Measurements from ENCODE around the gene CD6. TPM values are rescaled to one million over a fixed set of nuclear protein-coding genes. Genes with fewer than 3 reads are reported as not detected.

Gene CD6
- total RNA-seq, 3 donors from 2014 or later (not counting 1 experiment from before 2014, with no cell fraction given), result 18.9 to 111 (median 85.6) TPM

DNA sequence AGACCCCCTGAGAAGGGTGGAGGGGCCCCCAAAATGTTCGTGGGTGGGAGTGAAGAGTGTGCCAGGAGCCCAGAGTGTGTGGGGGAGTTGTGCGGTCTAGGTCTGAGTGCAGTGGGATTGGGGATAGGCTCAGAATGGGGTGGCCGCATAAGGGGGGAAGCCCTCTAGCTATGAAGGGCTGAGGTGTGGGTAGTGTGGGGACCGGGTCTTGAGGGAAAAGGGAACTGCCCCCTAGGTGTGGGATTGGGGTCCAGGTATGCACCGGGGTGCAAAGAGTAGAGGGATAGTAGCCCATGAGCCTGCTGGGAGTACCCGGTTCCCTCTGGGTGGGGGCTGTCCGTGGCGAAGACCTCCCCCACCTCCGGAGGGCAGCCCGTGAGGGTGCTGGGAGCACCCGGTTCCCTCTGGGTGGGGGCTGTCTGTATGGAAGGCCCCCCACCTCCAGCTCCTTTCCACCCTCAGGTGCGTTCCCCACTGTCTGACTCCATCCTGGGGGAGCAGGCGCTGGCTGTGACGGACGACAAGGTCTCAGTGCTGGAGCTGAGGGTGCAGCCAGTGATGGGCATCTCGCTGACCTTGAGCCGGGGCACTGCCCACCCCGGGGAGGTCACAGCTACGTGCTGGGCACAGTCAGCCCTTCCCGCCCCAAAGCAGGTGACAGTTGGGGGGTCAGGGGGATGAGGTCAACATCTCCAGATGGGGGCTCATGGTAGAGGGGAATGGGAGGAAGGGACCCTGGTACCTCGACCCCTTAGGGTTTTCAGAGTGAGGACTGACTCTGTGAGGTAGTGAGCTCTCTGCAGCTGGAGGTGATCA, 36.5 kb upstream of the CD6 start:
- Mint-ChIP-seq H3K36me3 (no peaks in the 10 kb centered on the region), H3K27me3 (ENCODE audit: low read depth in 2 of 2) (peaks cover 0 to 10% of the 10 kb centered on the region in 2 donors), H3K27ac (no peak overlapping the region), H3K9me3 (no peaks in the 10 kb centered on the region), H3K4me1 (no peaks in the 10 kb centered on the region), H3K4me3 (no peak overlapping the region)
- 87% methylated on average over 21 of the region's 21 CpGs for WGBS (ENCODE audit: insufficient coverage)
- Histone ChIP-seq H3K27ac (ENCODE audit: low read length) (no peak overlapping the region), H3K4me1 (ENCODE audit: control insufficient read depth, insufficient read depth, low read length) (peaks cover 4% of the 10 kb centered on the region), H3K9me3 (ENCODE audit: control insufficient read depth, insufficient read depth, low read length) (no peaks in the 10 kb centered on the region), H3K4me3 (ENCODE audit: low read length) (no peak overlapping the region), H3K27me3 (ENCODE audit: control insufficient read depth, insufficient read depth, low read length) (no peaks in the 10 kb centered on the region), H3K36me3 (ENCODE audit: control insufficient read depth, insufficient read depth, low read length) (no peaks in the 10 kb centered on the region)
- TF ChIP-seq, protein P1, sequence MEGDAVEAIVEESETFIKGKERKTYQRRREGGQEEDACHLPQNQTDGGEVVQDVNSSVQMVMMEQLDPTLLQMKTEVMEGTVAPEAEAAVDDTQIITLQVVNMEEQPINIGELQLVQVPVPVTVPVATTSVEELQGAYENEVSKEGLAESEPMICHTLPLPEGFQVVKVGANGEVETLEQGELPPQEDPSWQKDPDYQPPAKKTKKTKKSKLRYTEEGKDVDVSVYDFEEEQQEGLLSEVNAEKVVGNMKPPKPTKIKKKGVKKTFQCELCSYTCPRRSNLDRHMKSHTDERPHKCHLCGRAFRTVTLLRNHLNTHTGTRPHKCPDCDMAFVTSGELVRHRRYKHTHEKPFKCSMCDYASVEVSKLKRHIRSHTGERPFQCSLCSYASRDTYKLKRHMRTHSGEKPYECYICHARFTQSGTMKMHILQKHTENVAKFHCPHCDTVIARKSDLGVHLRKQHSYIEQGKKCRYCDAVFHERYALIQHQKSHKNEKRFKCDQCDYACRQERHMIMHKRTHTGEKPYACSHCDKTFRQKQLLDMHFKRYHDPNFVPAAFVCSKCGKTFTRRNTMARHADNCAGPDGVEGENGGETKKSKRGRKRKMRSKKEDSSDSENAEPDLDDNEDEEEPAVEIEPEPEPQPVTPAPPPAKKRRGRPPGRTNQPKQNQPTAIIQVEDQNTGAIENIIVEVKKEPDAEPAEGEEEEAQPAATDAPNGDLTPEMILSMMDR (IDR thresholded peaks at IDR 0.05), result no peak
- intact Hi-C loops (cut with micrococcal nuclease), result no loop called here
- DNase-seq (no peak), ATAC-seq (no peak)

DNA sequence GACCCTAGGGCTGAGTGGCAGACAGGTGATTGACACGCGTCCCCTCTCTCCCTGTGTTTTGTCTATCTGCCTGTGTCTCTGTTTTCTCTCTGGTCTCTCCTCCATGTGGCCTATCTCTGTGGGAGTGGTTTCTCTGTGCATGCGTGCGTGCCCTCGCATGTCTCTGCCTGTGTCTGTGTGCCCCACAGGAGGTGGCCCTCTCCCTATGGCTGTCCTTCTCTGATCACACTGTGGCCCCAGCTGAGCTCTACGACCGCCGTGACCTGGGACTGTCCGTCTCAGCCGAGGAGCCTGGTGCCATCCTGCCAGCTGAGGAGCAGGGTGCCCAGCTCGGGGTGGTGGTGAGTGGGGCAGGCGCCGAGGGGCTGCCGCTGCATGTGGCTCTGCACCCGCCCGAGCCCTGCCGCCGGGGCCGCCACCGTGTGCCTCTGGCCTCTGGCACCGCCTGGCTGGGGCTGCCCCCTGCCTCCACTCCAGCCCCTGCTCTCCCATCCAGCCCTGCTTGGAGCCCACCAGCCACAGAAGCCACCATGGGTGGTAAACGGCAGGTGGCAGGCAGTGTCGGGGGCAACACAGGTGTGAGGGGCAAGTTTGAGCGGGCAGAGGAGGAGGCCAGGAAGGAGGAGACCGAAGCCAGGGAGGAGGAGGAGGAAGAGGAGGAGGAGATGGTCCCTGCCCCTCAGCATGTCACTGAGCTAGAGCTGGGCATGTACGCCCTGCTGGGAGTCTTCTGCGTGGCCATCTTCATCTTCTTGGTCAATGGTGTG, 35.6 kb upstream of the CD6 start:
- ATAC-seq (no peak), DNase-seq (no peak)
- Histone ChIP-seq H3K4me3 (ENCODE audit: low read length) (no peak overlapping the region), H3K27ac (ENCODE audit: low read length) (no peak overlapping the region), H3K27me3 (ENCODE audit: control insufficient read depth, insufficient read depth, low read length) (no peaks in the 10 kb centered on the region), H3K4me1 (ENCODE audit: control insufficient read depth, insufficient read depth, low read length) (peaks cover 4% of the 10 kb centered on the region), H3K9me3 (ENCODE audit: control insufficient read depth, insufficient read depth, low read length) (no peaks in the 10 kb centered on the region), H3K36me3 (ENCODE audit: control insufficient read depth, insufficient read depth, low read length) (no peaks in the 10 kb centered on the region)
- WGBS (ENCODE audit: insufficient coverage), result 88% methylated on average over 27 of the region's 27 CpGs
- Mint-ChIP-seq H3K27me3 (ENCODE audit: low read depth in 2 of 2) (peaks cover 0 to 7% of the 10 kb centered on the region in 2 donors), H3K4me3 (no peak overlapping the region), H3K4me1 (no peaks in the 10 kb centered on the region), H3K27ac (no peak overlapping the region), H3K9me3 (no peaks in the 10 kb centered on the region), H3K36me3 (no peaks in the 10 kb centered on the region)
- intact Hi-C loops (cut with micrococcal nuclease), result no loop called here
- TF ChIP-seq, protein P1 (IDR thresholded peaks at IDR 0.05), result no peak

DNA sequence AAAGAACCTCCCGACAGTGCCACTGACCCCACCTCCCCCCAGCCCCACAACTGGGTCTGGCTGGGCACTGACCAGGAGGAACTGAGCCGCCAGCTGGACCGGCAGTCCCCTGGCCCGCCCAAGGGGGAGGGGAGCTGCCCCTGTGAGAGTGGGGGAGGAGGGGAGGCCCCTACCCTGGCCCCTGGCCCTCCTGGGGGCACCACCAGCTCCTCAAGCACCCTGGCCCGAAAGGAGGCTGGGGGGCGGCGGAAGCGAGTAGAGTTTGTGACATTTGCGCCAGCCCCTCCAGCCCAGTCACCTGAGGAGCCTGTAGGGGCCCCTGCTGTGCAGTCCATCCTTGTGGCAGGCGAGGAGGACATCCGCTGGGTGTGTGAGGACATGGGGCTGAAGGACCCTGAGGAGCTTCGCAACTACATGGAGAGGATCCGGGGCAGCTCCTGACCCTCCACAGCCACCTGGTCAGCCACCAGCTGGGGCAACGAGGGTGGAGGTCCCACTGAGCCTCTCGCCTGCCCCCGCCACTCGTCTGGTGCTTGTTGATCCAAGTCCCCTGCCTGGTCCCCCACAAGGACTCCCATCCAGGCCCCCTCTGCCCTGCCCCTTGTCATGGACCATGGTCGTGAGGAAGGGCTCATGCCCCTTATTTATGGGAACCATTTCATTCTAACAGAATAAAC, 34.9 kb upstream of the CD6 start:
- 92% methylated on average over 17 of the region's 18 CpGs for WGBS (ENCODE audit: insufficient coverage)
- no peaks in the 10 kb centered on the region for H3K9me3 Mint-ChIP-seq
- Histone ChIP-seq H3K36me3 (ENCODE audit: control insufficient read depth, insufficient read depth, low read length) (no peaks in the 10 kb centered on the region), H3K27ac (ENCODE audit: low read length) (no peak overlapping the region), H3K9me3 (ENCODE audit: control insufficient read depth, insufficient read depth, low read length) (no peaks in the 10 kb centered on the region), H3K4me1 (ENCODE audit: control insufficient read depth, insufficient read depth, low read length) (peaks cover 1% of the 10 kb centered on the region), H3K27me3 (ENCODE audit: control insufficient read depth, insufficient read depth, low read length) (no peaks in the 10 kb centered on the region), H3K4me3 (ENCODE audit: low read length) (no peak overlapping the region)
- ATAC-seq (no peak), DNase-seq (no peak)
- H3K4me1 Mint-ChIP-seq, result no peaks in the 10 kb centered on the region
- intact Hi-C loops (cut with micrococcal nuclease), result no loop called here
- no peaks in the 10 kb centered on the region for H3K36me3 Mint-ChIP-seq
- H3K27ac Mint-ChIP-seq, result no peak overlapping the region
- no peak overlapping the region for H3K4me3 Mint-ChIP-seq
- TF ChIP-seq, protein P1 (IDR thresholded peaks at IDR 0.05), result no peak
- peaks cover 0 to 4% of the 10 kb centered on the region in 2 donors for H3K27me3 Mint-ChIP-seq (ENCODE audit: low read depth in 2 of 2)
